A204.1 (cell line): ENCODE measurements around the gene ARL8A.
"Not testable (repeated sequence)": the region's sequence is repeated elsewhere in the genome, so short reads cannot be mapped to it uniquely, and the experiment has no call there.

Experiments
- FAIRE-seq: peaks from 2 replicates; lab custom pipeline; 2012; peaks lifted over from hg19 to GRCh38; lab: Jason Lieb, UNC

The ARL8A gene

GRCh38 chr1:202112859-202113689, 31.5 kb downstream of the ARL8A start:
- FAIRE-seq, result no peak

- FAIRE-seq, result not testable (repeated sequence)
Measured at GRCh38 chr1:202111589-202111988, 32.9 kb downstream of the ARL8A start.

GRCh38 chr1:202110977-202111376, 33.6 kb downstream of the ARL8A start:
- FAIRE-seq, result no peak

- no peak for FAIRE-seq
Measured at GRCh38 chr1:202107801-202108731, 36.5 kb downstream of the ARL8A start.

DNA sequence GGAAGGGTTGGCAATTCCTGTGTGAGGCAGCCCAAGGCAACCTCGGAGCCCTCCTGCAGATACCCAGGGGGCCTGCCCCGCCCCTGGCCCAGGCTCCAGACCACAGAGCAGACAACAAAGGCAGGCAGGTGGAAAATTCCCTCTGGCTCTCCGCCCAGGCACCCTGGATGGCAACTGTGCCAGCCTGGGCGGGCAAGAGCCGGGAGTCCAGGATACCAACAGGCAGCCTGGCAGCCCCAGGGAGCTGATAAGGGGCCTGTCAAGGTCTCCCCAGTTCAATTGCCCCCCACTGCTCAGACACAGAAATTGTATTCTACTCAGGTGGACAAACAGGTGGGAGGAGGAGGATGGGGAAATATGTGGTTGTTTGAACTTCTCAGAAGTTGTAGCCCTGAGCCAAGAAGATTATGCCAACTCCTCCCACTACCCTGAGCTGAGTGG, 37.2 kb downstream of the ARL8A start:
- no peak for FAIRE-seq

- no peak for FAIRE-seq
Measured at GRCh38 chr1:202106340-202107254, 37.9 kb downstream of the ARL8A start.

- FAIRE-seq, result no peak
Measured at GRCh38 chr1:202105571-202106339, 38.8 kb downstream of the ARL8A start.

- no peak for FAIRE-seq
Measured at GRCh38 chr1:202104073-202104472, 40.5 kb downstream of the ARL8A start.

- FAIRE-seq, result no peak
Measured at GRCh38 chr1:202101184-202101583, 43.4 kb downstream of the ARL8A start.

DNA sequence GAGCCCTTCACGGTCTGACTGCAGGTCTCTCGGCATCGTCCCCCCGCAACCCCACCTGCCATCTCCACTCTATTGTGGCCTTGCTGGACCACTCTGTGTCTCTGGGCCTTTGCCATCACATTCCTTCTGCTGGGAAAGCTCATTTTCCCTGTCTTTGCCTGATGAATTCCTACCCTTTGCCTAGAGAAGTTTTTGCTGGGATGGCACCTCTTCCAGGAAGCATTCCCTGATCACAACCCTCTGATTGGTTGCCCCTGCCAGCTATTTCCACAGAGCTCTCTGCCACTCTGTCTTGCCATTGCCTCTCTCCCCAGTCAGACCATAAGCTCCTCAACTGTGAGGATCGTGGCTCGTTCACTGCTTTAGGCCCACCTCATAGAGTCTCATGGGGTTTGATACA, 50.7 kb downstream of the ARL8A start:
- no peak for FAIRE-seq

DNA sequence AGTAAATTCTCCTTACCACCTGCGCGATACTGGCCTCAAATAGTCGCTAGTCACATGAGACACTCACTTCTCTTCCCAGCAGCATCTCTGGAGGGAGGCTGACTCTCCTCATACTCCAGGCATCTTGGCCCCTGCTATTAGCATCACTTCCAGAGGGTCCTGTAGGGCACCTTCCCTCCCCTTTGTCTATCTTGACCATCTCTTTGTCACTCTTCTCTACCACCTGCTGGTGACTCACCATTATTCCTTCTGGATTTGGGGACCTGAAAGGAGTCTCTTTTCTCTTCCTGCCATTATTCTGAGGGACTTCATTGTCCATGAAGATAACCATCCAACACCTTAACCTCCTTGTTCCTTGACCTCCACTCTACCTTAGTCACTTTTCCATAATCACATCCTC, 53.5 kb downstream of the ARL8A start:
- FAIRE-seq, result no peak

DNA sequence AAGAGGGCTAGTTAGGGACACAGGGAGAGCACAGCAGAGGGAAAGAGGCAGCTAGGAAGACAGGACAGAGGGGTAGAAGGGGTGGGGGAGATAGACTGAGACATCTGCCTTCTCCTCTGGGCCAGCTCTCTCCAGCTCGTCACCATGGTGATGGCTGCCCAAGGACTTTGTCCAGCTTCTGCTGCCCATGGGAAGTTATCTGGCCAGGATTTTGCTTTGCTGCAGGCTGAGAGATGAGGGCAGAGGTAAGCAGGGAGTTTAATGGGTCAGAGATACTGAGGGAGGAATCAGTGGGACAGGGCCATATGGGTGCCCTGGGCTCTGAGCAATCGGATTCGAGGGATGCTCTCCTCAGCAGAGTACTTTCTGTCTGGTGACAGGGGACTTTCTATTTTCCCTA, 56.3 kb downstream of the ARL8A start:
- FAIRE-seq, result no peak

DNA sequence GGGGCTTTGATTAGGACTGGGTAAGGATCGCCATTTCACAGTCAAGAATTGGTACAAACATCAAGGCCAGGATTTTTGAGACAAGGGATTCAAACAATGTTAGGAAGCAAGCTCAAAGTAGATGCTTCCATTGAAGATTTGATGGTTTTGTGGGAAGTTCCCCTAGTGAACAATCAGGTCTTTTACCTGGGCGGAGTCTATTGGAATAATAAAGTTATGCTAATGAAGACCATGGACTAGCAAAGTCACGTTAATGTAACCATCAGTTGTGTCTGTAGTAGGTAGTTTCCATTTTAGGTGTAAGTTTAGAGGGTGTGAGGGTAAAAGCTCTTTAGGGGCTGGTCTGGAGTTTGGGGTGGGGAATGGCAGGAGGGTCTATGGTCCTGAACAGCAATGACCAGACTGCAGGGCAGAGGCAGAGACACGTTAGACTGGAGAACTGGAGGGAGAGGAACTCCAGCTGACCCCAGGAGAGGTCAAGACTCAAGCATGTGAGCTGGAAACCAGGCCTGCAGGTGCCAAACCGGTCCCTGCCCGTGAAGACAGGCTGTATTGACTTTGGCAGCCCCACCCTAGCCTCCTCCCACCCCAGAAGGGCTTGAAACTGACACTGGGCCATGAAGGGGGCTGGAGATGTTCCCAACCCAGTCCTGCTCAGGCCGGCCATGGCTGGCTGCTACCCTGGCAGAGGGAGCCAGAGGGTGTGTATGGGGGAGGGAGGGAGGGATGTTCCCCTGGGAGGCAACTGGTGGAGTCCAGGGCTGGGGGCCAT, 57.8 kb downstream of the ARL8A start:
- no peak for FAIRE-seq

DNA sequence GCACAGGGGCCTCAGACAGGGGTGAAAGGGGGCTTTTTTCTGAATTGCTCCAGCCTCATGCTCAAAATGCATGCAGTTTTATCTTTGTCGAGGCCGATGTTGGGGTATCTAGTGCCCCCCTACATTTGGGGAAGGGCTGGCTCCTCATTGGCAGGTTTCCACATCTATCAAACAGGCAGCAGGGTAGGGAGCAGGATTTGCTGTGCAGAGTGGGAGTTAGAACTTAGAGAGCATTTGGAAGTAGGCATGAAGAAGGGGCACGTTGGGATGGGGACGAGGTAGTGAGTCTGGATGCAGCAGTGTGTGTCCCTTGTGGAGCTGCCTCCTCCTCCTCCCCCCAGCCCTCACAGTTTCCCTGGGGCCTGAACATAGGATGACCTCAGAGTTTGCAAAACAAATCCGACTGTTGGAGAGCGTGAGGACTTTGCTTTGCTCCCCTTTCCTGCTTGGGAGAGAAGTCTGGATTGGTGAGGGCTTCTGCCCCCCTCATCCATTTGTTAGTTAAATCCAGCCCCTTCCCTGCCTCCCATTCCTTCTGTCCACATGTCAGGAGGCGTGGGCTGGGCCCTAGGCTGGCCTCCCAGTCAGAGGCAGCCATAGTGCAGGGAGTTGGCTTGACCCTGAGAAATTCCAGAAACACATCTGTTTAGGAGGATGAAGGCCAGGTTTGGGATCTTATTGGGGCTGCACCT, 58.7 kb downstream of the ARL8A start:
- FAIRE-seq, result no peak

GRCh38 chr1:202084791-202085681, 59.5 kb downstream of the ARL8A start:
- FAIRE-seq, result no peak
